Uterus (tissue), 4 donors: ENCODE measurements around the gene RAB11FIP3. TPM values are rescaled to one million over a fixed set of nuclear protein-coding genes. Genes with fewer than 3 reads are reported as not detected.
A peak's percentile ranks its signal among the peaks of the same experiment; 100 is the strongest.

Experiments
- DNase-seq, 2 donors: peaks; one replicate each; pipeline ENCODE4 v3.0.0-alpha.2; 2019 to 2020
- H3K27ac ChIP-seq, 2 donors: fragments of 200-600 bp; sonication (generic); 1 replicate in 1 of 2; 2 replicates in 1 of 2; pipeline ENCODE4 v1.5.1; 2016 to 2018
- H3K27me3 ChIP-seq, 2 donors: fragments of 200-600 bp; sonication (generic); one replicate each; pipeline ENCODE4 v1.5.1; 2018 to 2019; ENCODE audit warnings: control low read depth in 1 of 2
- H3K36me3 ChIP-seq, 2 donors: fragments of 200-600 bp; sonication (generic); one replicate each; pipeline ENCODE4 v1.5.1; 2019; ENCODE audit warnings: control low read depth in 1 of 2
- H3K4me1 ChIP-seq, 2 donors: fragments of 200-600 bp; sonication (generic); one replicate each; pipeline ENCODE4 v1.5.1; 2018 to 2019; ENCODE audit warnings: control low read depth in 1 of 2
- H3K4me3 ChIP-seq, 2 donors: fragments of 200-600 bp; sonication (generic); 1 replicate in 1 of 2; 2 replicates in 1 of 2; pipeline ENCODE4 v1.5.1; 2018 to 2019; ENCODE audit warnings: mild to moderate bottlenecking in 1 of 2
- H3K9me3 ChIP-seq, 2 donors: fragments of 200-600 bp; sonication (generic); one replicate each; pipeline ENCODE4 v1.5.1; 2019; ENCODE audit warnings: control low read depth in 1 of 2
- POLR2A ChIP-seq, 2 donors: fragments of 450-650 bp; IDR thresholded peaks; one replicate each; pipeline ENCODE4 v1.6.1; 2016; ENCODE audit warnings: antibody characterized with exemption in 2 of 2, mild to moderate bottlenecking in 1 of 2, moderate library complexity in 1 of 2
- intact Hi-C: fragments of 100-400 bp; cut with DNase I; formaldehyde crosslinking; loops from one replicate; pipeline ENCODE4 v1.15.1; 2023; ENCODE audit warnings: low total_unique reads
- total RNA-seq, 4 donors: library from RNA; depleted of rRNA in 3 of 4; stranded (reverse); fragments of >200 nt in 3 of 4; gene quantifications; one replicate each; pipeline versions ENCODE4 v1.1.0 to v1.2.4, GENCODE V29; 2014 to 2023
- TF ChIP-seq, protein P1 (sequence below), 4 experiments: fragments of 200-600 bp in 2 of 4; fragments of 450-650 bp in 2 of 4; sonication (generic) in 2 of 4; IDR thresholded peaks; one replicate each; pipeline ENCODE4 v1.5.1; 2016 to 2019; ENCODE audit warnings: antibody characterized with exemption in 4 of 4, mild to moderate bottlenecking in 2 of 4, moderate library complexity in 1 of 4
- donor health status: DM: yes; HTN: yes; CAD: no.

The RAB11FIP3 gene
- total RNA-seq, 4 donors from 2014 or later: 10.5 to 75.0 (median 49.4) TPM

- H3K4me3 ChIP-seq: no peak overlapping the region
- H3K36me3 ChIP-seq: no peaks in the 10 kb centered on the region
- H3K27ac ChIP-seq: no peak overlapping the region
- intact Hi-C loops: no loop called here
- DNase-seq: no peak
- peaks cover 15 to 25% of the 10 kb centered on the region in 2 donors for H3K4me1 ChIP-seq
- H3K27me3 ChIP-seq: peaks cover 0 to 11% of the 10 kb centered on the region in 2 donors
- TF ChIP-seq, protein P1, sequence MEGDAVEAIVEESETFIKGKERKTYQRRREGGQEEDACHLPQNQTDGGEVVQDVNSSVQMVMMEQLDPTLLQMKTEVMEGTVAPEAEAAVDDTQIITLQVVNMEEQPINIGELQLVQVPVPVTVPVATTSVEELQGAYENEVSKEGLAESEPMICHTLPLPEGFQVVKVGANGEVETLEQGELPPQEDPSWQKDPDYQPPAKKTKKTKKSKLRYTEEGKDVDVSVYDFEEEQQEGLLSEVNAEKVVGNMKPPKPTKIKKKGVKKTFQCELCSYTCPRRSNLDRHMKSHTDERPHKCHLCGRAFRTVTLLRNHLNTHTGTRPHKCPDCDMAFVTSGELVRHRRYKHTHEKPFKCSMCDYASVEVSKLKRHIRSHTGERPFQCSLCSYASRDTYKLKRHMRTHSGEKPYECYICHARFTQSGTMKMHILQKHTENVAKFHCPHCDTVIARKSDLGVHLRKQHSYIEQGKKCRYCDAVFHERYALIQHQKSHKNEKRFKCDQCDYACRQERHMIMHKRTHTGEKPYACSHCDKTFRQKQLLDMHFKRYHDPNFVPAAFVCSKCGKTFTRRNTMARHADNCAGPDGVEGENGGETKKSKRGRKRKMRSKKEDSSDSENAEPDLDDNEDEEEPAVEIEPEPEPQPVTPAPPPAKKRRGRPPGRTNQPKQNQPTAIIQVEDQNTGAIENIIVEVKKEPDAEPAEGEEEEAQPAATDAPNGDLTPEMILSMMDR (IDR thresholded peaks at IDR 0.05): no peak
- TF ChIP-seq POLR2A (IDR thresholded peaks at IDR 0.05): no peak
- no peaks in the 10 kb centered on the region for H3K9me3 ChIP-seq
Measured at GRCh38 chr16:563072-563644, 137.7 kb downstream of the RAB11FIP3 start.

GRCh38 chr16:564690-565418, 139.4 kb downstream of the RAB11FIP3 start:
- Histone ChIP-seq H3K36me3 (no peaks in the 10 kb centered on the region), H3K27ac (no peak overlapping the region), H3K4me1 (peaks cover 15 to 19% of the 10 kb centered on the region in 2 donors), H3K27me3 (peaks cover 0 to 11% of the 10 kb centered on the region in 2 donors), H3K4me3 (no peak overlapping the region), H3K9me3 (no peaks in the 10 kb centered on the region)
- DNase-seq: no peak
- intact Hi-C loops: no loop called here
- TF ChIP-seq, protein P1 (IDR thresholded peaks at IDR 0.05): no peak
- no peak for TF ChIP-seq POLR2A (IDR thresholded peaks at IDR 0.05)

DNA sequence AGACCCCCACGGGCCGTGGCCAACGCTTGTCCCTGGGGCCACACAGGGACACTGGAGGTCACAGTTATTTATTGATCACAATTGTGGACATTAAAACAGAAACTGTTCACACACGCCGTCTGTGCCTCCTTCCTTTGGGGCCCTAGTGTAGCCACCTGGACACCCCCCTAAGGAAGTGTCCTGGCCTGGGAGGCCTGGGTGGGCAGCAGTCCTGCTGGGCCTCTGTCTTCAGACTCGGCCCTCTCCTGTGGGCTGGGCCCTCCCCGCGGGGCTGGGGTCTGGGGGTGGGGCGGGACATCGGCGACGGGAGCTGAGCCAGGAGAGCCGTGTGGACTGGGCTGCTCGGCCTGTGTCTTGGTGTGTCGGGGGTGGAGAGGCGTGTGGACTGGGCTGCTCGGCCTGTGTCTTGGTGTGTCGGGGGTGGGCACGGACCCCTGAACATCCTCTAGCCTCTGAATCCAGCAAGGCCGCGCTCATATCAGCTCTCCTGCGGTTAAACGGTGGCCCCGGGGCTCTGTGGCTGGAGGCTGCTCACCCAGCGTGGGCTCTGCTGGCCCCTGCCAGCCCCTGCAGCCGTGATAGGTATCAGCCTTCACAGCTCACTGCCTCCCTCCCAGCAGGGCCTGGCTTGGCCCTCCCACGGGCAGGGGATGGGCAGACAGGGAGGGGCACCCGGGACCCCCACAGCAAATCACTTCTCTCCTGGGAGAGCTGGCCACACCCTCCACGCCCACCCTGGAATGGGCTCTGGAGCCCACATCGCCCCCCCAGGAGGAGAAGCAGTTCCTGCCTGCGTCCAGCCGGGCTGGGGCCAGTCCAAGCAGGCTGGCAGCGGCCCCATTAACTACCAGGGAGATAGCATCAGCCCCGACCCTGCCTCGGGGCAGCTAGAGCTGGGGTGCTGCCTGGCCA, 140.2 kb downstream of the RAB11FIP3 start:
- TF ChIP-seq, protein P1 (IDR thresholded peaks at IDR 0.05): no peak
- no peak for TF ChIP-seq POLR2A (IDR thresholded peaks at IDR 0.05)
- Histone ChIP-seq H3K27me3 (peaks cover 0 to 11% of the 10 kb centered on the region in 2 donors), H3K4me1 (peaks cover 13 to 15% of the 10 kb centered on the region in 2 donors), H3K4me3 (no peak overlapping the region), H3K27ac (peak overlapping the region; percentile 39 to 57), H3K9me3 (no peaks in the 10 kb centered on the region), H3K36me3 (no peaks in the 10 kb centered on the region)
- peak in 1 of 2 donors; percentile 41 for DNase-seq
- intact Hi-C loops: no loop called here

GRCh38 chr16:566475-567372, 141.3 kb downstream of the RAB11FIP3 start, which contains the start of gene NHLRC4:
Gene NHLRC4, plus strand, starts transcription at chr16:567005. Its CDS starts 1,043 bp downstream, at chr16:568048.
- peaks cover 0 to under 1% of the 10 kb centered on the region in 2 donors for H3K27me3 ChIP-seq
- TF ChIP-seq, protein P1 (IDR thresholded peaks at IDR 0.05): no peak
- no peak for TF ChIP-seq POLR2A (IDR thresholded peaks at IDR 0.05)
- intact Hi-C loops: no loop called here
- H3K27ac ChIP-seq: peak within 1 kb of the TSS; percentile 39 to 57
- H3K36me3 ChIP-seq: no peaks in the 10 kb centered on the region
- peak within 1 kb of the TSS; percentile 18 to 25 for H3K4me3 ChIP-seq
- H3K9me3 ChIP-seq: no peaks in the 10 kb centered on the region
- peak; percentile 76 to 77 for DNase-seq
- H3K4me1 ChIP-seq: peaks cover 13 to 15% of the 10 kb centered on the region in 2 donors
